NT2/D1 (cell line): ENCODE results near the gene RPS6KA2.

Experiments used
- DNase-seq: peaks from one replicate; pipeline ENCODE4 v3.0.0-alpha.2; 2011; ENCODE audit warnings: low read depth, low spot score
- H3K27me3 ChIP-seq: 2 replicates; pipeline ENCODE4 v1.6.0; 2011; ENCODE audit warnings: mild to moderate bottlenecking; ENCODE audit not compliant: insufficient read length, insufficient read depth
- H3K36me3 ChIP-seq: 2 replicates; pipeline ENCODE4 v1.6.1; 2011; ENCODE audit warnings: mild to moderate bottlenecking, low read length, mixed read lengths; ENCODE audit not compliant: insufficient read depth, insufficient read length
- H3K4me1 ChIP-seq: 2 replicates; pipeline ENCODE4 v1.5.1; 2011; ENCODE audit not compliant: insufficient read depth, insufficient read length
- H3K4me3 ChIP-seq: 2 replicates; pipeline ENCODE4 v1.5.1; 2011; ENCODE audit warnings: low read depth; ENCODE audit not compliant: insufficient read length
- H3K9ac ChIP-seq: 2 replicates; pipeline ENCODE4 v1.6.0; 2011; ENCODE audit warnings: low read depth; ENCODE audit not compliant: insufficient read length
- H3K9me3 ChIP-seq: 2 replicates; pipeline ENCODE4 v1.5.1; 2011; ENCODE audit warnings: mild to moderate bottlenecking, low read length; ENCODE audit not compliant: insufficient read depth
- SUZ12 ChIP-seq: IDR thresholded peaks from 2 replicates; pipeline ENCODE4 v1.6.1; 2011; ENCODE audit not compliant: insufficient read length, insufficient read depth; ENCODE audit errors: extremely low read depth
- YY1 ChIP-seq: IDR thresholded peaks from 2 replicates; pipeline ENCODE4 v1.6.1; 2011; ENCODE audit not compliant: insufficient read length, insufficient read depth
- ZNF274 ChIP-seq: IDR thresholded peaks from 2 replicates; pipeline ENCODE4 v1.6.1; 2011; ENCODE audit warnings: mild to moderate bottlenecking, low read depth, low read length

The RPS6KA2 gene

GRCh38 chr6:166459906-166460305, 167.1 kb downstream of the RPS6KA2 start:
- no peak overlapping the region for H3K4me3 ChIP-seq
- H3K27me3 ChIP-seq, result no peaks in the 10 kb centered on the region
- H3K9me3 ChIP-seq, result peaks cover 13% of the 10 kb centered on the region
- TF ChIP-seq SUZ12 (no peak), ZNF274 (no peak), YY1 (no peak)
- no peak for DNase-seq
- no peaks in the 10 kb centered on the region for H3K36me3 ChIP-seq
- H3K9ac ChIP-seq, result no peak overlapping the region
- peaks cover 6% of the 10 kb centered on the region for H3K4me1 ChIP-seq

DNA sequence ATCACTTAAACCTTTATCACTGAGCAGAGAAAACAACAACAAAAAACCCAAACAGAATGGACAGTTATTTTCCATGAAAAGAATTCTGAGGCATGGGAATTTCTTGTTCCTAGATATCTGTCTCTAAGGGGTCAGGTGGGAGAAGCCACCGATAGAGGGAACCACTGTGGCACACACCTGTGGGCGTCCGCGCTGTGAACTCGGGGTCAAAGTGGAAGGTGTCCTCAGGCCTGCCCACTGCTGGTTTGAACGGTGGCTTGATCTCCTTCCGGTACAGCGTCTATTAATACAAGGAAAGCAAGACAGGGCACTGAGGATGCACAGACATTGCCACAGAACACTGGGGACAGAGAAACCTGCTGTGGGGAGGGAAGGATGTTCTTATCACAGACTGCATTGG, 167.8 kb downstream of the RPS6KA2 start:
- Histone ChIP-seq H3K36me3 (no peaks in the 10 kb centered on the region), H3K9me3 (peaks cover 13% of the 10 kb centered on the region), H3K27me3 (no peaks in the 10 kb centered on the region), H3K4me3 (no peak overlapping the region), H3K9ac (no peak overlapping the region), H3K4me1 (peaks cover 6% of the 10 kb centered on the region)
- no peak for TF ChIP-seq ZNF274
- TF ChIP-seq YY1, result no peak
- TF ChIP-seq SUZ12, result no peak
- DNase-seq, result no peak

GRCh38 chr6:166456395-166457156, 170.5 kb downstream of the RPS6KA2 start:
- H3K27me3 ChIP-seq, result no peaks in the 10 kb centered on the region
- no peaks in the 10 kb centered on the region for H3K36me3 ChIP-seq
- no peak overlapping the region for H3K9ac ChIP-seq
- H3K4me1 ChIP-seq, result peaks cover 6% of the 10 kb centered on the region
- DNase-seq, result peak; percentile 25
- TF ChIP-seq YY1, result no peak
- TF ChIP-seq SUZ12, result no peak
- no peak for TF ChIP-seq ZNF274
- H3K4me3 ChIP-seq, result no peak overlapping the region
- H3K9me3 ChIP-seq, result peaks cover 13% of the 10 kb centered on the region

DNA sequence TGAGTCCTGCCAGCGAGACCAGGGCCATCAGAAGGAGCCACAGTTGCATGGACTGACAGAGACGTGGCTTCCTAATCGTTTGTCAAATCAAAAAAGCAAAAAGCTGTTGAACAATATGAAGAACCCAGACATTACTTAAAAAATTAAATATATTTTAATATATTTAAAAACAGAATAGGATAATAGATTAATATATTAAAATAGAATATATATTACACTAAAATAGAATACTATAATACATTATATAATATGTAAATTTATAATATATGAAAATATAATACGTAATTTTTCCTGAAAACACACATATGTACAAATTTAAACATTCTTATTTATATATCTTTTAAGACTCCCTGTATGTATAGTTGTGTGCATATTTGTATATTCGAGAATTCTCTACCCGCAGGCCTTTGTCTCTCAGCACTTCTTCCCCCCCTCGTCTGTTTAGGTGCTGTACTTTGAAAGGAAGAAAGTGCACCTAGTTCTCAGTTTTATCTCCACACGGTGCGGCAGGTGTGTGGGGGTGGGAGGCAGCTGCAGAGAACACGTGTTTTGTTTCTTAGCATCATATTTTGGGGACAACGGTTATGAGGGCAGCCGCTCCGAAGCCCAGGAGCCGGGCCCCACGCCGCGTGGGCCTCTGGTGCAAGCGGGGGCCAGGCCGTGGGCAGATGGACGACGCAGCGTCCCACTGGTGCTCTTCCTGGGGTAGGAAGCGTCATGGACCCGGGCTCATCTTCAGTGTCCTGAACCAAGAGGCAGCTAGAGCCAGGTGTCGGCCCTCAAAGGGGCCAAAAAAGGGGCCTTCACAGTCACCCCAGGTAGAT, 172.1 kb downstream of the RPS6KA2 start:
- Histone ChIP-seq H3K27me3 (no peaks in the 10 kb centered on the region), H3K4me3 (no peak overlapping the region), H3K36me3 (no peaks in the 10 kb centered on the region), H3K4me1 (no peaks in the 10 kb centered on the region), H3K9me3 (peaks cover 13% of the 10 kb centered on the region), H3K9ac (no peak overlapping the region)
- no peak for DNase-seq
- TF ChIP-seq ZNF274, result no peak
- no peak for TF ChIP-seq SUZ12
- no peak for TF ChIP-seq YY1

DNA sequence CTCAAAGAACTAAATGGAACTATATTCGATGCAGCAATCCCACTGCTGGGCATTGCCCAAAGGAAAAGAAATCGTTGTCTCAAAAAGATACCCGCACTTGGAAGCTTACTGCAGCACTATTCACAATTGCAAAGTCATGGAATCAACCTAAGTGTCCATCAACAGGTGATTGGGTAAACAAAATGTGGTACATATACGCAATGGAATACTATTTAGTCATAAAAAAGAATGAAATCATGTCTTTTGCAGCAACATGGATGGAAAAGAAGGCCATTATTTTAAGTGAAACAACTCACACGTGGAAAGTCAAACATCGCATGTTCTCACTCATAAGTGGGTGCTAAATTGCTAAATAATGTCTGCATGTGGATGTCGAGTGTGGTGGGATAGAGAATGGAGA, 173.4 kb downstream of the RPS6KA2 start:
- Histone ChIP-seq H3K27me3 (no peaks in the 10 kb centered on the region), H3K4me1 (no peaks in the 10 kb centered on the region), H3K9me3 (peaks cover 13% of the 10 kb centered on the region), H3K36me3 (no peaks in the 10 kb centered on the region), H3K4me3 (no peak overlapping the region), H3K9ac (no peak overlapping the region)
- no peak for DNase-seq
- no peak for TF ChIP-seq YY1
- TF ChIP-seq ZNF274, result no peak
- TF ChIP-seq SUZ12, result no peak

DNA sequence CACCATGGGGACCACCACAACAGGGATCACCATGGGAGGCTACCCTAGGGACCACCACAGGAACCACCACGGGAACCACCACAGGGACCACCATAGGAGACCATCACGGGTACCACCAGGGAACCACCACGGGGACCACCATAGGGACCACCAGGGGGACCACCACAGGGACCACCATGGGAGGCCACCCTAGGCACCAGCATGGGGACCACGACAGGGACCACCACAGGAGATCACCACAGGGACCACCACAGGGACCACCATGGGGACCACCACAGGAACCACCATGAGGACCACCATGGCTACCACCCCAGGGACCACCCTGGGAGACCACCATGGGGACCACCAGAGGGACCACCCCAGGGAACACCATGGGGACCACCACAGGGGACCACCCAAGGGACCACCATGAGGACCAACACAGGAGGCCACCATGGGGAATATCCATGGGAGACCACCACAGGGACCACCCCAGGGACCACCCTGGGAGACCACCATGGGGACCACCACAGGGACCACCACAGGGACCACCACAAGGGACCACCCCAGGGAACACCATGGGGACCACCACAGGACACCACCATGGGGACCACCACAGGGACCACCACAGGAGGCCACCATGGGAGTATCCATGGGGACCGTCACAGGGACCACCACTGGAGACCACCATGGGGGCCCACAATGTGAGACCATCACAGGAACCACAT, 176.7 kb downstream of the RPS6KA2 start:
- Histone ChIP-seq H3K9ac (no peak overlapping the region), H3K27me3 (no peaks in the 10 kb centered on the region)
- no peak for TF ChIP-seq YY1
- TF ChIP-seq SUZ12, result no peak
- TF ChIP-seq ZNF274, result no peak

DNA sequence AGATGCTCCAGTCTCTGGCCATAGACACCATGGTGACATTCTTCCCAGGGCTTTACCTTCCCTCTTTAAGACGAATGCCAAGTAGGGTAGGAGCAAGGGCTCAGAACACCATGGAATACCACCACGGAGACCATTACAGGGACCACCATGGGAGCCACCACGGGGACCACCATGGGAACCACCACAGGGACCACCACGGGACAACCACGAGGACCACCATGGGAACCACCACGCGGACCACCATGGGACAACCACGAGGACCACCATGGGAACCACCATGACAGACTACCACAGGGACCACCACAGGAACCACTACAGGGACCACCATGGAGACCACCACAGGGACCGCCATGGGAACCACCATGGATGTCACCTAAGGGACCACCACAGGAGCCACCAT, 177.4 kb downstream of the RPS6KA2 start:
- no peak for DNase-seq
- Histone ChIP-seq H3K4me1 (no peaks in the 10 kb centered on the region), H3K36me3 (peaks cover 3% of the 10 kb centered on the region), H3K27me3 (no peaks in the 10 kb centered on the region), H3K9me3 (no peaks in the 10 kb centered on the region), H3K9ac (no peak overlapping the region), H3K4me3 (no peak overlapping the region)
- TF ChIP-seq SUZ12, result no peak
- no peak for TF ChIP-seq YY1
- no peak for TF ChIP-seq ZNF274

More for the DNA sequence above, 176.7 kb downstream of the RPS6KA2 start:
- DNase-seq, result no peak
- no peak overlapping the region for H3K4me3 ChIP-seq
- H3K9me3 ChIP-seq, result no peaks in the 10 kb centered on the region
- H3K4me1 ChIP-seq, result no peaks in the 10 kb centered on the region
- peaks cover 3% of the 10 kb centered on the region for H3K36me3 ChIP-seq
